HG03575 (cell line): Measurements from ENCODE around the gene SCNN1A.

Experiments used
- ATAC-seq: cut with Tn5 transposase; IDR thresholded peaks from one replicate; pipeline ENCODE4 v1.9.1; 2021; ENCODE audit not compliant: unreplicated experiment, insufficient number of reproducible peaks, low FRiP score; ENCODE audit errors: extremely low read depth

The SCNN1A gene

DNA sequence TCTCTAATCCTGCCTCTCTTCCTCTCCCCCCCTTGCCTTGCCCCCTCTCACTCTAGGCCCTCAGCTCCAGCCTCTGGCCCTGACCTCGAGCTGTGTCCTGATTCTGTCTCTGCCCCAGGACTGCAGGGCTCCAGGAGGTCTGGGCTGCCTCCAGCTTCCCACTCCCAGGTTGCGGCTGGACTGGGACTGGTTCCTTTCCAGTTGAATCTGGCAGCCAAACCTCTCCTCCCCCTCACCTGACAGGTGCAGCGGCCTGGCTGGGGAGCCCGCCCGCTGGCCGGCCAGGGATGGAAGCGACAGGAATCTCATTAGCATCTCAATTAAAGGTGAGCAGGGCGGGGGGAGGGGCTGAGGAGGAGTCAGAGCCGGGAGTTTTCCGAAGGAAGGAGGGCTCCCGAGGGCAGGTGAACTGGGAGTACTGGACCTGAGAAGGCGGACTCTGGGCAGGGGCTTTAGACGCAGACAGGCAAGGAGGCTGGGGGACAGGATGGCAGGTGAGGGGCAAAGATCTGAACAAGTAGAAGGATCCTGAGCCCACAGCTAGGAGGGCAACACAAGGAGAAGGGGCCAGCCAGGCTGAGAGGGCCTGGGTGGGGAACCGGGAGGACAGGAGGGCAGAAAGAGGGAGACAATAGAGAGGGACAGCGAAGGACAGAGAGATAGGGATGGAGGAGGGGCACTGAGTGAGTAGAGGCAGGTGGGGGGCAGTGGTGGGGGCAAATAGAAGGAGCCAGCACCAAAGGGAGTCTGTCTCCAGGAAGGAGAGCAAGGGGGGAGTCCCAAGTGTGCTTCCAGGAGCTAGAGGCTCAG is at the start of gene SCNN1A:
TSS of gene SCNN1A (minus strand) at position 295 of the 810 bp plus-strand sequence. CDS start 780 bp downstream, outside the sequence.
- no peak for ATAC-seq

- ATAC-seq, result no peak
Measured at GRCh38 chr12:6424866-6425265, 49.5 kb upstream of the SCNN1A start.

GRCh38 chr12:6424008-6424347 is 48.6 kb upstream of the SCNN1A start:
- no peak for ATAC-seq

DNA sequence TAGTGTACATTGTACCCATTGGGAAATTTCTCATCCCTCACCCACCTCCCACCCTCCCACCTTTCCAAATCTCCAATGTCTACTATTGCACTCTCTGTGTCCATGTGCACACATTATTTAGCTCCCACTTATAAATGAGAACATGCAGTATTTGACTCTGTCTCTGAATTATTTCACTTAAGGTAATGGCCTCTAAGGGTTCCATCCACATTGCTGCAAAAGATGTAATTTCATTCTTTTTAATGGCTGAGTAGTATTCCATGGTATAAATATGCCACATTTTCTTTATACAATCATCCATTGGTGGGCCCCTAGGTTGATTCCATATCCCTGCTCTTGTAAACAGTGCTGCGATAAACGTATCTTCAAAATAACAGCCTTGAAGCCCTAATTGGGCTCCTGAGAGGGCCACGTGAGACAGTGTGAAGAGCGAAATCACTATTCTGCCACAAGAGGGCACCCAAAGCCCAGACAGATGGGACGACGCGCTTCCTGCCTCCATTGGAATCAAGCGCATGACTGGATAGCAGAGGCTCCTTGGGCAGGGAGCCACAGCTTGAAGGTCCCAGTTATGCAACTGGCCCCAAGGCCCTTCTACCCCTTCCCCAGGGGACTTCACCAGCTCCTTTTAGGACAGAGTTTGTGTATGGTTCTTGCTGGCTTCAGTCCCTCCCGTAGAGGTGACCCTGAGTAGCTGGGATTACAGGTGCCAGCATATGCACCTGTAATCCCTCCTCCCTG is 48.1 kb upstream of the SCNN1A start:
- ATAC-seq, result no peak

GRCh38 chr12:6420364-6420763 is 45.0 kb upstream of the SCNN1A start:
- ATAC-seq, result no peak

DNA sequence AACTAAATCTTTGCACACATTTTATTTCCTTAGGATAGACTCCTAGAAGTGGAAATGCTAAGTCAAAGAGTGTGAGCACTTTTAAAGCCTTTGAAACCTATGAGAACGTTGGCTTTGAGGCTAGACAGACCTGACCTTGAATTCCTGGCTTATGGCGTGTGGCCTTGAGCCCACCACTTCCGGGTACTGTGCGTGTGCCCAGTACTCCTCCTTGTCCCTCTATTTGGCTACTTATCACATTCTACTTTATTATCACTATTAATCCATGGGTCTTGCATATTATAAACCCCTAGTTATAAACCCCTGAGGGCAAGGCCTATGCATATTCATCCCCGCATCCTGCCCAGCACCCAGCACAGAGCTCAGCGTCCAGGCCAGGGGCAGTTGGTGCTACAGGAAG is 43.4 kb upstream of the SCNN1A start:
- no peak for ATAC-seq

DNA sequence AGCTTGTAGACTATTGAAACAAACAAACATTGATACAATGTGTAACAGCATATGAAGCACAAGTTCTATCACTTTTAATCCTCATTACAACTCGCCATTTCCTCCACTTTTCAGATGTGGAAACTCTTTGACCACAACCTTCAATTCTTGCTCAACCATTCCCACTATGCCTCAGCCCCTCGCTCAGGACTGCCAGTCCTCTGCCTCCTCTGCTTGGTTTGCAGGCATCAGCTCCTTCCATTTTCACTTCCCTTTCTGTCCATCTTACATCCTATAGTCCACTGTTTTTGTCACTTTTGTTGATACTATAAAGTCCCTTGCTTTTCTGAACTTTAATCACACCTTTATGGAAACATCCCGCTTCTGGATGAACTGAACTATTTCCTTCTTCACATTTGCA is 41.2 kb upstream of the SCNN1A start:
- no peak for ATAC-seq

GRCh38 chr12:6407236-6407954 is 32.0 kb upstream of the SCNN1A start:
- no peak for ATAC-seq

DNA sequence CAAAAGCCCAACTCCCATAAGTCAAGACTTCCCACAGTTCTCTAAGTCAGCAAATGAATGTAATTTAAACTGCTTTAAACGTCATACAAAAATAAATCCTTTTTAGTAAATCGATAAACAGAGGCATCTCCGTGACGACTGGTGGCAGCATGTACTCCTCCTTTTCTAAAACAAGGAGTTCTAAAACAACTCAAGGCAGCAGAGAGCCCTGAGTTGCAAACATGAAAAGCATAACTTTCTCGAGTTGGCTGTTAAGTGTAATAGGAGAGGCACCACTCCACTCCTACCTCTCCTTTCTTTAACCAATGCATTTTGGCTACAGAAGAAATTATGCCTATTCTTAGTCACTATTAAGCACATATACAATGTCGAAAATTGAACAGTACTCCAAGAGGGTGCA is 30.6 kb upstream of the SCNN1A start:
- no peak for ATAC-seq

DNA sequence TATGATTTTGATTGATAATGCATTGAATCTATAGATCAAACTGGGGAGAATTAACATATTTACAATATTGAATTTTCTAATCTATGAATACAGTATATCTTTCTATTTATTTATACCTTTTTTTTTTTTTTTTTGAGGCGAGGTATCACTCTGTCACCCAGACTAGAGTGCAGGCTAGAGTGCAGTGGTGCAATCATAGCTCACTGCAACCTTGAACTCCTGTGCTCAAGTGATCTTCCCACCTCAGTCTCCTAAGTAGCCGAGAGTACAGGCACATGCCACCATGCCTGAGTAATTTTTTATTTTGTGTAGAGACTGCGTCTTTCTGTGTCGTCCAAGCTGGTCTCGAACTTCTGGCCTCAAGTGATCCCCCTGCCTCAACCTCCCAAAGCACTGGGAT is 29.0 kb upstream of the SCNN1A start:
- no peak for ATAC-seq

DNA sequence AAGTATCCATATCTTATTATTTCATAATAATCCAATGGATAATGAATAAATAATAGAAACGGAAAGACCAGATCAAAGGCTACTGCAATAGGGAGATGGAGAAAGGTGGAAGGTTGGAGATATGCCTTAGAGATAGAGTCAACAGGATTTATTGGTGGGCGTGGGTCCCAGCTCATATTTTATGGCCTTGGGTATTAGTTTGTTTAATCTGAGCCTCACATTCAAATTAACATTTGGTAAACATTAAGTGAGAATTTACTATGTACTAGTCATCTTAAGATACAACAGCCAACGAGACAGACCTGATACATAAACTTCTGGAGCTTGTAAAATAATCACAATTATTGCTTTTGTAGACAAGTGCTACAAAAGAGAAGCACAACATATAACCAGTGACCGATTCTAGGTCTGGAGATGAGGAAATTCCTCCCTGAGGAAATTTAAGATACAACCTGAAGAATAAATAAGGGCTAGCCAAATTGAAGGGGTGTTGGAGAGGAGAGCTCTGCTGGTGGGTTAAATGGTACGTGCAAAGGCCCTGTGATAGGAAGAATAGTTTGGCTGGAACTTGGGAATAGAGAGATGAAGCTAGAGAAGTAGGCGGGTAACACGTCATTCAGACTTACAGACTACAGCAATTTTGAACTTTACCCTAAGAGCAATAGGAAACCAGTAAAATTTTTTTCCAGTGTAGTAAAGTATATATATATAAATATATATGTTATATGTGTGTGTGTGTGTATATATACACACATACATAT is 24.7 kb upstream of the SCNN1A start:
- ATAC-seq, result no peak

DNA sequence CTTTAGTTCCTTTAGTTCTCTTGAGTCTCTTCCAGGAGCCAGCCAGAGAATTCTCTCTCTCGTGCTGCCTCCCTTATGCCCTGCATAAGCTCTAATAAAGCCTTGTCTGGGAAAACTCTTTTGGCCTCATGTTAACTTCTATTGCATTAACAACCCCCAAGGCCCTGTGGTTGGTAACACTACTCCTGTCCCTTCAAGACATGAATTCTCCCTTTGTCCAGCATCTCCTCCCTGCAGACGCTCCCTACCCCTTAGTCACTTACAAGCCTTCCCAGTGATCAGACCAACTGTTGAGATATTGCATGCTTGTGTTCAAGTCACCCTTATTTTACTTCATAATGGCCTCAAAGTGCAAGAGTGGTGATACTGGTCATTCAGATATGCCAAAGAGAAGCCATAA is 20.7 kb upstream of the SCNN1A start:
- no peak for ATAC-seq

DNA sequence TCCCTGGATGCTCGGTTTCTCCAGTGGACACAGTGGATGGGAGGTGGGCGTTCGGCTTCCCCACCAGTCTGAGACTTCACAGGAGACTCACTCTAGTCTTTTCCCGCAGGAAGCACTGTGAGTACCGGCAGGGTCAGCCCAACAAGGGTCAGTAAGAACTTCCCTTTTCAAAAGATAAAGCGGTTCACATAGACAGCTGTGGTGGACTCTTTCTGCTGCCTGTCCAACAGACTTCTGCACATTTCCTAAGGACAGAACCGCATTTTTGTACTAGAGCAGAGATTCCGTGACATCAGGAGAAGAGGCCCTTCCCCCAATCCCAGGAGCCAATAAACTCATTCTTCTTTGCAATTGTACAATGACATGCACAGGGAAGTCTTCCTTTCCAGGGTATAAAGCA is 19.0 kb upstream of the SCNN1A start:
- no peak for ATAC-seq

DNA sequence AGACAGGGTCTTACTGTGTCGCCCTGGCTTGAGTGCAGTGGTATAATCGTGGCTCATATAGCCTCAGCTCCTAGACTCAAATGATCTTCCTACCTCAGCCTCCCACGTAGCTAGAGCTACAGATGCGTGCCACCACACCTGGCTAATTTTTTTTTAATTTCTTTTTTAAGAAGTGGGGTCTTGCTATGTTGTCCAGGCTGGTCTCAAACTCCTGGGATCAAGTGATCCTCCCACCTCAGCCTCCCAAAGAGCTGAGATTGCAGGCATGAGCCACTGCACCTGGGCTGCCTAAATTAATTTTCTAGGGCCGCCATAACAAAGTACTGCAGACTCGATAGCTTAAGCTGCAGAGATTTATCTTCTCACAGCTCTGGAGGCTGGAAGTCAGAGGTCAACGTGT is 17.7 kb upstream of the SCNN1A start:
- ATAC-seq, result no peak

GRCh38 chr12:6392504-6392903 is 17.1 kb upstream of the SCNN1A start:
- ATAC-seq, result no peak

- no peak for ATAC-seq
Measured at GRCh38 chr12:6391013-6391412, 15.7 kb upstream of the SCNN1A start.

- ATAC-seq, result no peak
Measured at GRCh38 chr12:6390084-6390799, 14.9 kb upstream of the SCNN1A start.

GRCh38 chr12:6387541-6387940 is 12.2 kb upstream of the SCNN1A start:
- ATAC-seq, result no peak

DNA sequence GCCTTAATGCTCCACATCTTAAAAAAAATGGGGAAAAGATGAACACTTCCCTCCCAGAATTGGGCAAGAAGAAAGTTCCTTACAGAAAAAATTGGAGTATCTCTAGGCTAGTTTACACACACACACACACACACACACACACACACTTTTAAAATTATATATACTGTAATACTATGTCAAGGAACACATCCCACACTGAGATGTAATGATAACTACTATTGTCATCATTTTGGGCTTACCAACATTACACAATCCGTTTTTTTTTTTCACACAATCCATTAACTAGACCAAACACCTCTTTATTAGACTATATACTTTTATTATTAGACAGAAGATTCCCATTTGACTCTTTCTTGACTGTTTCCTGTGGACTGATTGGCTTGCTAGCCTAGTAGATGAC is 11.1 kb upstream of the SCNN1A start:
- no peak for ATAC-seq
